Stimulated activated CD4-positive, alpha-beta T cell treated with anti-CD3 and anti-CD28 coated beads, Interleukin-4, amount 100 ng/mL, for 4 hours (primary cell): ENCODE results near the gene NCMAP.
"Not testable (repeated sequence)": the region's sequence is repeated elsewhere in the genome, so short reads cannot be mapped to it uniquely, and the experiment has no call there.

Experiments used
- DNase-seq, 2 experiments: peaks; one replicate each; pipeline ENCODE4 v3.0.0-alpha.2; 2020

Gene NCMAP, protein sequence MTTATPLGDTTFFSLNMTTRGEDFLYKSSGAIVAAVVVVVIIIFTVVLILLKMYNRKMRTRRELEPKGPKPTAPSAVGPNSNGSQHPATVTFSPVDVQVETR

DNA sequence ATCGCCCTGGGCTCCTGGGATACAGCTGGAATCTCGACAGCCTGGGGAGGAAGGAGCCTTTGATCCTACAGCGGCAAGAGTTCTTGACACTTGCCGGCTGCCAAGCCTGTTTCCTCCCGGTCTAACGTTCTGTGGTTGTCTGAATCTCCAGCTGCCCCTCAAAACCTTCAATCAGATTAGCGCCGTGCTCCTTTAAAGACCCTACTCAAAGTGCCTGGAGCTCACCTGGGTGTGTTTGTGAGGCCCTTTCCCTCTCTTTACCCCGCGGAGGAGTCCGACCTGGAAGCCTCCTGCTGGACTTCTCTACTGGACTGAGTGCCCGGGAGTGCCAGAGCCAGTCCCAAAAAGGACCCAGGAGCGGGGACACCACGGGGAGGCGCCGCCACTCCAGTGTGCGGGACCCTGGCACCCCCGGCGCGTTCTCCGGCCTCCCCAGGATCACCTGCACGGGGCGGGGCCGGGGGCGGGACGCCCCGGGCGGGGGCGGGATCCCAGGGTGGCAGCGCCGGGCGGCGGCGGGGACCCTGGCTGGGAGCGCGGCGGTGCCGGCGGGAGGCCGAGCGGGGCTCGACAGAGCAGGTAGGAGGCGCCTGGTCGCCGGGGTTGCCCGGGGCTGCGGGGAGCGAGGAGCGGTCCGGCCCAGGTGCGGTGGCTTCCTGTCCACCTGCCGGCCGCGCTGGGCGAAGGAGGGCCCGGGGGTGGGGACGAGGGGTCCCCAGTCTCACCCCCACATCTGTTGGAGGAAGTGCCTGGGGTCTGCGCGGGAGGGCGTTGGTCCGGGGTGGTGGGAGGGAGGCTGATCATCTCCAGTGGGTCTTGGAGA, at the start of gene NCMAP:
TSS of gene NCMAP (plus strand) at position 497 of the 823 bp plus-strand sequence. CDS start 39,344 bp downstream, outside the sequence.
- peak; percentile 41 to 57 for DNase-seq

DNA sequence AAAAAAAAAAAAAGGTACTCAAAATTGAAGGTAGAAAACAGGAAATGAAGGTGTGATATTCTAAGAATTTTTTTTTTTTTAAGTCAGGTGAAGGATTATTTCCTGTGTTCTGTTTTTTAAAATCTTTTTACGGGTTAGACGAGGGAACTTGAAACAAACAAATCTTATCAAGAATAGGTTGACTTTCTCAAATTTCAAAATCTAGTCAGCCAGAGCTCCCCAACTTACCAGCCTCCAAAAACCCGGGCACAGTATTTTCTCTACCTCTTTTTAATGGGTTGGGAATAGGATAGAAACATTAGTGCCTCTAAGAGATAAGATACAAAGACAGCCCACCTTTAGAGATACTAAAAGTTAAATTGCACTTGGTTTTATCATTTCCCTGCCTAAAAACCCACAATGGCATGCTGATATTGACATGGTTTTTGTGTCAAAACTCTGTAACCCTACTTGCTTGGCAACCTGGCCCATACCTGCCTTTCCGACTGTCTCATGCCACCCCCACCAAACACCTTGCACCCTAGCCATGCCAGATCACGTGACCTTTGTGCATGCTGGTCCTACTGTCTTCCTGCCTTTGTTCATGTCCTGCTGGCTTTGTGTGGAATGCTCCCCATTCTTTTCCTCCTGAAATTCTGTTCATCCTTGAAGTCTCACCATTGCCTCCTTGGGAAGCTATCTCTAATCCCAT, 49.1 kb upstream of the NCMAP start:
- DNase-seq, result no peak

DNA sequence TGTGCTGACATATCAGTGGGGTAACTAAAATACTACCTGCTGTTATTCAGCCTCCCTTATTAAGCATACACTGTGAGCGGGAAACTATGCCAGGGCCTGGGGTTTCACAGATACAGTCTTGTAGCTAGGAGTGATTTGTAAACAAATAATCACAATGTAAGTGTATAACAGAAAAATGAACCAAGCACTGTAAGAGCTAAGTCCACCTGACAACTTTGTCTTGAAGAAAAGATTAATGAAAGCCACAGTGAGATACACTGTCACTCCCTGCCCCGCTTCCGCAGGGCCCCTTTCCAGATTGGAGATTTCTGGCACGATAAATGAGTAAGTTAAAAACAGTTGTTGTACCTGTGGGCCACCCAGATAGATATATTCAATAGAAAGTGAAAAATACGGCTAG, 48.5 kb upstream of the NCMAP start:
- DNase-seq, result no peak

DNA sequence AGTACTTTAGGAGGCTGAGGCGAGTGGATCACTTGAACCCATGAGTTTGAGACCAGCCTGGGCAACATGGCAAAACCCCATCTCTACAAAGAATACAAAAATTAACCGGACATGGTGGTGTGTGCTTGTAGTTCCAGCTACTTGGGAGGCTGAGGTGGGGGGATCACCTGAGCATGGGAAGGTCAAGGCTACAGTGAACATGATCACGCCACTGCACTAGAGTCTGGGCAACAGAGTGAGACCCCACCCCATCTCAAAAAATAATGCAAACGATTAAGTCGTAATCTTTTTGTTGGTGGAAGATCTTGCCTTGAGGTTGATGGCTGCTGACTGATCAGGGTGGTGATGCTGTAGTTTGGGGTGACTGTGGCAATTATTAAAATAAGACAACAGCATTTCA, 47.0 kb upstream of the NCMAP start:
- no peak for DNase-seq

DNA sequence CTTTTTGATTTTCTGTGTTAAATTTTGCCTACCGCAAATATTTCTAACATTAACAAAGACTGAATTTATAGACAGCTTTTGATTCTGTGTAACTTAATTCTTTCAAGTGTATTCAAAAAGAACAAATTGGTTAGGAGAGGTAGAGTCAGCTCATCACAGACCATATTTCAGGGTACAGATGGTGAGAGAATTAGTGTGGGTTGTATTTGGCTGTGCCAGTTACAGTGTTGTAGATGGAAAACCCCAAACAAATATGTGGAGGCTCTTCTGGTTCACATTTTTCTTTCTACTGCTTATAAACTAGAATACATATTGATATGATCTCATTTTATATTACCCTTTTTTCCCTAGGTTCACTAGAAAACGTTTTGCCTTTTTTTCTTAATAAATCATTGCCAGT, 42.2 kb upstream of the NCMAP start:
- no peak for DNase-seq

DNA sequence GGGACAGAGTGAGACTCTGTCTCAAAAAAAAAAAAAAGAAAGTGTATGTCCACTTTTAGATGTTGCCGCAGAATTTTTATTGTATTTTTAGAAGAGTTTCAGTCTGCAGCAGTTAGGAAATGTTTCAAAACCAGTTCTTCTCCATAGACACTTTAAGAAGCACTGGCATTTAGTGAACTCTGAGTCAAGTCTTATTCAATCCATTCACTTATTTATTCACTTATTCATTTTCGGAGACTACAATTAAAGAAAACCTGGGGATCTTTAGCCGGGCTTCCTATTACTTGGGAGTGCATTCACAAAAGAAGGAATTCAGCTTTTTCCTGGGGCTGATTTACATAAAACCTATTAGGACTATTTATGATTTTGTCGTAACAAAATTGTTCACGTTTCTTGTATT, 40.9 kb upstream of the NCMAP start:
- no peak for DNase-seq

DNA sequence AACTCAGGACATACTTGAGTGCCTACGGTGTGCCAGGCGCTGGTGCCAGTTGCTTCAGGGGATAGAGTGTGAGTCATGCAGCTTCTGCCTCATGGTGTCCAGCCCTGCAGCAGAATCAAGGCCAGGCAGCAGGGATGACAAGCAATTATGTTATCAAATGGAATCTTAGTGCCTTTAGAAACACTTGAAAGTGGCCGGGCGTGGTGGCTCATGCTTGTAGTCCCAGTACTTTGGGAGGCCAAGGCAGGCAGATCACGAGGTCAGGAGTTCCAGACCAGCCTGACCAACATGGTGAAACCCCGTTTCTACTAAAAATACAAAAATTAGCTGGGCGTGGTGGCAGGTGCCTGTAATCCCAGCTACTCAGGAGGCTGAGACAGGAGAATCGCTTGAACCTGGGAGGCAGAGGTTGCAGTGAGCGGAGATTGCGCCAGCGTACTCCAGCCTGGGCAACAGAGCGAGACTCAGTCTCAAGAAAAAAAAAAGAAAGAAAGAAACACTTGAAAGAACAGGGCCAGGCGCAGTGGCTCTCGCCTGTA, 40.1 kb upstream of the NCMAP start:
- DNase-seq, result not testable (repeated sequence)

DNA sequence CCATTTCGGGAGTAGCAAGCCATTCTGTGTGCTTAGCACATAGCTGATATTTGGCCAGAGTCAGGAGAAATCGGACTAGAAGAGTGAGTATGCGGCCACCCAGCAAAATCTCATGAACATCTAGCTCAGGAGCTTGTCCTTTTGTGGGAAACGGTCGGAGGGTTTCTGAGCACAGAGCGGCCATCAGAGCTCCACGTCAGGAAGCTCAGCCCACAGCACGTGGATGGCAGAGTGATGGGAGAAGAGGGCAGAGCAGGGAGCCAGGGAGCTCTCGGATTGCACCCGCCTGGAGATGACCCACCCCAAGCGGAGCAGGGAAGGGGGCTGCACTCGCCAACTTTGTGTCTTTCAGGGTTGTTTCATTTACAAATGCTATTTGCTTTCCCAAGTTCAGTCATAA, 39.4 kb upstream of the NCMAP start:
- no peak for DNase-seq

DNA sequence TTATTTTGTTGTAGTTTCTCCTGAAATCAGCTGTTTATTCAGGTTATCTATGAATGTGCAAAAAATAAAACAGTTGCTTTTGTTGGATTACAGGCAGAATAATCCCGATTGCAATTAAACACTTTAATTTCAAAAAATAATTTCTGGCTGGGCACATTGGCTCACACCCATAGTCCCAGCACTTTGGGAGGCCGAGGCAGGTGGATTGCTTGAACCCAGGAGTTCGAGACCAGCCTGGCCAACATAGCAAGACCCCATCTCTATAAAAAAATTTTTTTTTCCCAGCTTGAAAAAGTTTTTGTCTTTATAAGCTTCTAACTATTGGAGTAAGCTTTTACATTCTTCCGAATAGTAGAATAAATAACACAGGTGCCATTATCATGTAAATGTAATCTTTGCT, 38.0 kb upstream of the NCMAP start:
- DNase-seq, result no peak

DNA sequence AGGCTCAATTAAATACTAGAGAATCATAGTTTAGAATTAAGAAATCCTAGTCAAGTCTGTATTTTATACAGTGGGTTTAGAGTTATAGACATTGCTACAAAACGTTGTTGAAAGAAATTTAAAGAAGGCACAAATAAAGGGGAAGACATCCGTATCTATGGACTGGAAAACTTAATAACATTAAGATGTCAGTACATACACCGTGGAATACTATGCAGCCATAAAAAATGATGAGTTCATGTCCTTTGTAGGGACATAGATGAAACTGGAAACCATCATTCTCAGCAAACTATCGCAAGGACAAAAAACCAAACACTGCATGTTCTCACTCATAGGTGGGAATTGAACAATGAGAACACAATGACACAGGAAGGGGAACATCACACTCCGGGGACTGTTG, 35.6 kb upstream of the NCMAP start:
- not testable (repeated sequence) for DNase-seq

DNA sequence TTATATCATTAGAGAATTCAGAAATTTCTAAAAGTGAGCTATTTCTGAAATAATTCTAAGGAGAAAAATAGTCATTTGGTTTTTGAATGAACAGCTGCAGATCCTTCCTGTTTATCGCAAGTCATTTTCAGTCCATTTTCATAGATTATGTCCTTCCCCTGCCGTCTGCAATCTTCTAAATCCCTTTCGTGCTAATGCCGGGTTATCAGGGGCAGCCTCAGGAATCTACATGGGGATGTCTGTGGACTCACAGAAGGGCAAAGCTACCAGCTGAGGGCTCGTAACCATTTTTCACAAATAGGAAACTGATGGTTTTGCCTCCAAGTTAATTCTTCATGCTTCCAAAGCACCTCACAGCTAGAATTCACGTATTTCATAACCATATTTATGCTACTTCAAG, 30.3 kb upstream of the NCMAP start:
- DNase-seq, result no peak

DNA sequence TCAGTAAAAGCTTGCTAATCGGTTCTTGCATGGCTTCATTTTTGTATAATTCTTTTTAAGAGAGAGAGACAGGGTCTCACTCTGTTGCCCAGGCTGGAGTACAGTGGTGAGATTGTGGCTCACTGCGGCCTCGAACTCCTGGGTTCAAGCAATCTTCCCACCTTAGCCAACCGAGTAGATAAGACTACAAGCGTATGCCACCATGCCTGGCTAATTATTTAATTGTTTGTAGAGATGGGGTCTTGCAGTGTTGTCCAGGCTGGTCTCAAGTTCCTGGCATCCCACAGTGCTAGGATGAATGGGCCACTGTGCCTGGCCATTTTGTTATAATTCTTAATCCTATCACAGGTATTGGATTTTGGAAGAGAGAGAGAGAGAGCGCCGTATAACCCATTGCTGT, 29.8 kb upstream of the NCMAP start:
- DNase-seq, result no peak

DNA sequence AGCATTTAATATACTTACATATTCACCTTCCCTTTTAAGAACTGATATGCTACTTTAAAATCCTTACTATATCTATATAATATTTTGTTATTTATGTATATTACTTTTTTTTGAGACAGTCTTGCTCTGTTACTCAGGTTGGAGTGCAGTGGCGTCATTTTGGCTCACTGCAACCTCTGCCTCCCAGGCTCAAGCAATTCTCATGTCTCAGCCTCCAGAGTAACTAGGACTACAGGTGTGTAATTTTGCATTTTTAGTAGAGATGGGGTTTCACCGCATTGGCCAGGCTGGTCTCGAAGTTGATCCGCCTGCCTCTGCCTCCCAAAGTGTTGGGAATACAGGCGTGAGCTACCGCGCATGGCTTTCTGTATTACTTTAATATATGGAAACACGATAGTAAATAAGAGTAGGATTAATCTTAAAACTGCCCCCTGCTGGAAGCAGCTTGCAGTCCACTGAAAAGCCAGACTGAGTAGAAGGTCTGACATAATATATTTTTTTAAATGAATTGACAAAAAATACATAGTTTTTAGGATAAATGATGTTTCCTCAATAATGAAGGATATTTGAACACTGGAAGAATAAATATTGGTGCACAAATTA, 28.8 kb upstream of the NCMAP start:
- peak; percentile 34 to 45 for DNase-seq

DNA sequence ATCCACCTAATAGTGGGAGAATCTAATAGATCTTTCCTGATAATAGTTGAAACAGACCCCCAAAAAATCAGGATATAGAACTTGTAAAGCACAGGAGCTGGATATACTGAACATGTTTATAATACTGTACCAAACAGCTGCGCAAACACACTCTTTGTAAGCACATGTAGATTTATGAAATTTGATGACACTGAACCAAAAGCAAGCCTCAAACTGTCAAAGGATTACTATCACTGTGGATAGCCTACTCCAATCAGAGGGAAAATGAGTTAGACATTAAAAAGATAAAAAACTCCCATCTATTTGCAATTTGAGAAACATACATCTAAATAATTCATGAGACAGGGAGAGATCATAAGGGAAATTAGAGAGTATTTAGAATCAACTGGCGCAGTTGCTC, 27.1 kb upstream of the NCMAP start:
- no peak for DNase-seq

DNA sequence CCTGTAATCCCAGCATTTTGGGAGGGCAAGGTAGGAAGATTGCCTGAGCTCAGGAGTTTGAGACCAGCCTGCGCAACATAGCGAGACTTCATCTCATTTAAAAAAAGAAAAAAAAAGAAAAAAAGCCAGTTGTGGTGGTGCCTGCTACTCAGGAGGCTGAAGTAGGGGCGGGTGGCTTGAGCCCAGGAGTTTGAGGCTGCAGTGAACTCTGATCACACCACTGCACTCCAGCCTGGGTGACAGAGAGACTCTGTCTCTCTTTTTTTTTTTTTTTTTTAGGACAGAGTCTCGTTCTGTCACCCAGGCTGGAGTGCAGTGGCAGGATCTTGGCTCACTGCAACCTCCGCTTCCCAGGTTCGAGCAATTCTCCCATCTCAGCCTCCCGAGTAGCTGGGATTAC, 26.6 kb upstream of the NCMAP start:
- not testable (repeated sequence) for DNase-seq

DNA sequence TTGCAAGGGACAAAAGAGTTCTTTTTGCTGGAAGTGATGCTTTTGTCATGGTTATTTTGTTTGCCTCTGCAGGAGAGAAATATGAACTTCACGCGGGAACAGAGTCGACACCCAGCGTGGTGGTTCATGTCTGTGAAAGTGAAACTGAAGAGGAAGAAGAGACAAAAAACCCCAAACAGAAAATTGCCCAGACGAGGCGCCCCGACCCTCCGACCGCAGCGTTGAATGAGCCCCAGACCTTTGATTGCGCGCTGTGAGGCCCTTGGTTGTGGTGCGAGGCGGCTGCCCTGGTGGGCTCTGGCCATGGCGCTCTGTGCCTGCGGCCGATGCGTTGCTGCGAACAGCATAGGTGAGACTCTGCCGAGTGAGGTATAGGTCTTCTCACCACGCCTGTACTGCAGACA, 20.9 kb upstream of the NCMAP start:
- peak; percentile 56 to 70 for DNase-seq

DNA sequence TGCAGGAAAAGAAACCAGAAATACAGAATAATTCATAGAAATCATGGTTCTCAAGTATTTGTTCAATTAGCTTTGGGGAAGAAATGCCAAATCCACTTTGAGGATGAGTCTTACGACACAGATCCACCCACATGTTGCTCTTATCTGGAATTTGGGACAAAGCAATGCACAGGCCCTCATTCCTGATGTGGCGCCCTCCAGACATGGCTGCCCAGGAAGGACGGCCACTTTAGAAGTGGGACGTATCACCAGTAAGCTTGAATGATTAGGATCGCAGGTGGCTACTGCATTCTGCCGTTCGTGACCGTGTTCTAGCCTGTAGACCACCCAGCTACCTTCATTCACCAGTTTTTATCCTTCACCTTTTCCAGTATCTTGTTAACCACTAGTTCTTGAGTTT, 20.1 kb upstream of the NCMAP start:
- no peak for DNase-seq

DNA sequence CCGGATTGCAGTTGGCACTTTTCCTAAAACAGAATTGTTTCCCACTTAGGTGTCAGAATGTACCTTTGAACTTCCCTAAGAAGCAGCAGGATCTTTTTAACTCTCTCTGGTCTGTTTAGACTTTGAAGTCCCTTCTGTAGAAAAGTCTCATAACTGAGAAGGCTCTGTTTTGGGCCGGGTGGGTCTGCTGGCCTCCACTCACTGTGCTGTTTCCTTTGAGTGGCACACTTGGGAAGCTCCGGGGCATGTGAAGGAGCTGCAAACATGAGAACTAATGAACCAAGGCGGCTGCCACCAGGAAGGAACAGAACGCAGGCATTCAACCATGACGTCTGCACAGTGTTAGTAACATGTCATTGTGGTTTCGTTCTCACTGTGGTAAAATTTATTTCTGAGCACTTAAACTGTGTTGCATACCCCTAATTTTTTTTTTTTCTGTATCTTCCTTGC, 19.5 kb upstream of the NCMAP start:
- DNase-seq, result peak; percentile 42 to 72

DNA sequence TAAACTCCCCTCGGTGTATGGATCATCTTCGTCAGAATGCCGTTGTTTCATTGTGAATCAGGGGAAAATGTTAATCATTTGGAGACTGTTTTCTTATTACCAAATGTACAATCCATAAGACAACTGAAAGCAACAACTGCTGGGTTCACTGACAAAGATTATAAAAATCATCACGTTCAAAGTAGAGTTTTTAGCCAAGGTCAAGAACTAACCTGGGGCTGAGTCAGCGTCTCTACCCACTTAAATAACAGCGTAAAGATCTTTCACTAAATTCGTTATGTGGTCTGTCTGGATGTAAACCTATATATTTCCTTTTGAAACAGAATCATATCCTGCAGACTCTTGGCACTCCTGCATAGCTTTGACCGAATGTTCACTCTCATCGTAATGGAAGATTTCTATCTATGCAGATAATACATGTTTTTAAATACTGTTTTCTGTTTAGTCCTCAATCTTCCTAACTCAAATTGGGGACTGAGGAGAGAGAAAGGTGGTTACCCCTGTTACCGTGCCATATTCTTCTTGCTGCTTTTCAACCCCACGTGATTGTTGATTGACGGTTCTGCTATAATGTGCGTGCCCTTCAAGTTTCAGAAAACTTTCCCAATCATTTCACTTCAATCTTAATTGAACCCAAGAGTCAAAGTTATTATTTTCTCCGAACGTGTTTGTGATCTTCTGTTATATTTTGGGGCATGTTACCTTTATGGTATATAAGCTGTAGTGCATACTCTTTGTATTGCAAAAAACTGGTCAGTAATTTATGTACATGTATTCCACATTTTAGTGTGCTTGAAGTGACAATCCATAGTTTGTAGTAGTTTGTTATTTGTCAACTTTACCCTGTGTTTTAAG, 15.6 kb upstream of the NCMAP start:
- DNase-seq, result no peak

DNA sequence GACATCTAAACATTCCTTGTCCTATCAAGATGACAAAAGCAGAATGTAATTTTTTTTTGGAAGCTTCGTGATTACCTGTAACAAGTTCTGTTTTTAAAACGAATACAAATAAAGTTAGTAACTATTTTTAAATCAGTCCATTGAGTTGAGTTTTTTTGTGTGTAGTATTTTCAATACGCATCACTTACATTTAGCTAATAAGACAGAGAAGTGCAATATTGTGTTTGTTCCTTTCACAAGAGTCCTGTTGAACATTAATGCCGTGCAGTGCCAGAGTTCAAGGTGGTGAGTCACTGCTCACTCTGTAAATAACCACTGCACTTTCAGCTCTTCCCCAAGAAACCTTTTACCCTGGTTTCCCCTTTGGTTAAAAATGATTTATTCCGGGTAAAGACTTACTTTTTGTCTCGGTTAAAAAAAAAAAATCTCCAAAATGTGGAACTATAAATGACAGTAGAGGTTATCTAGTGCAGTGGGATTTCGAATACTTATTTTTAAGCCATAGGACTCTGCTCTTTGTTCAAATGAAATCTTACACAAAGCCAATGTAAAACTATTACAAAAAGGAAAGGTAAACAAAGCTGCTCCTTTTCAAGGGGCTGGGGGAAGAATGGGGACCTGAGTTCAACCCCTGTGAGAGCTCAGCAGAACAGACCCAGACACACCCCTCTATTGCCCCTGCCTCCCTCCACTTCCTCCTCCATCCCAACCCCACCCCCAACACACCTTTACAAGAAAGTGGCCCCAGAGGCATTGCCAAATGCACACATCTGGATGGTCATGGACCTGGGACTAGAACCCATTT, 14.8 kb upstream of the NCMAP start:
- peak in 1 of 2 experiments; percentile 48 for DNase-seq

DNA sequence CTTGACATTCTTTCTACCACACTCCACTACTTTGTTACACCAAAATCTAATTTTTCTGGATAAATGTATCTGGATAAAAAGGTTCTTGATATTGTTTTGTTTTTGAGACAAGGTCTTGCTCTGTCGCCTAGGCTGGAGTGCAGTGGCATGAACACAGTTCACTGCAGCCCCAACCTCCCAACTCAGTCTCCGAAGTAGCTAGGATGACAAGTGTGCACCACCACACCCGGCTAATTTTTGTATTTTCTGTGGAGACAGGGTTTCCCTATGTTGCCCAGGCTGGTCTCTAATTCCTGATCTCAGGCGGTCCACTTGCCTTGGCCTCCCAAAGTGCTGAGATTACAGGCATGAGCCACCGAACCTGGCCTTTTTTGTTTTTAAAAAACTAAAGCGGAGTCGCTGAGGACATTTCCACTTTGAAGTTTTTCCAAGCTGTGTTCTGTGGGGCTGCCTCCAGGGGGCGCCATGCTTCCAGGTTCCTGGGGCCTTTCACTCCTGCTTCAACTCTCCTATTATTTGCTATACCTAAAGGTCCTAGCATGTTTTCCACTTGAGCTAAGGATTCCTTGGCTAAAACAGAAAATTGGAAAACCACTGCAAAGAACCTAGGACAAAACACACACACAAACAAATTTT, 14.1 kb upstream of the NCMAP start:
- DNase-seq, result no peak
